Trophoblast cell (in vitro differentiated cells and primary cell): ENCODE data around the gene EXOSC10.
"Not testable (repeated sequence)": the region's sequence is repeated elsewhere in the genome, so short reads cannot be mapped to it uniquely, and the experiment has no call there.

Experiments used
- DNase-seq, 2 donors: peaks; one replicate each; pipeline ENCODE4 v3.0.0-alpha.2; 2016
- H2AFZ ChIP-seq: 2 replicates; pipeline ENCODE4 v1.6.1; 2013; ENCODE audit warnings: low read length, moderate library complexity, mild to moderate bottlenecking; ENCODE audit not compliant: insufficient read depth, poor library complexity
- H2AK5ac ChIP-seq: 2 replicates; pipeline ENCODE4 v1.6.1; 2013; ENCODE audit warnings: mild to moderate bottlenecking, low read length
- H2BK120ac ChIP-seq: 2 replicates; pipeline ENCODE4 v1.6.1; 2013; ENCODE audit warnings: low read length, mild to moderate bottlenecking, moderate library complexity; ENCODE audit not compliant: insufficient read depth, poor library complexity
- H2BK12ac ChIP-seq: 2 replicates; pipeline ENCODE4 v1.6.1; 2013; ENCODE audit warnings: mild to moderate bottlenecking, low read length, moderate library complexity
- H2BK5ac ChIP-seq: 2 replicates; pipeline ENCODE4 v1.6.1; 2013; ENCODE audit warnings: low read length, low read depth, moderate library complexity, mild to moderate bottlenecking; ENCODE audit not compliant: poor library complexity
- H3K14ac ChIP-seq: 2 replicates; pipeline ENCODE4 v1.6.1; 2013; ENCODE audit warnings: mild to moderate bottlenecking, low read length
- H3K18ac ChIP-seq: 2 replicates; pipeline ENCODE4 v1.6.1; 2013; ENCODE audit warnings: mild to moderate bottlenecking, low read length
- H3K23ac ChIP-seq: 2 replicates; pipeline ENCODE4 v1.6.1; 2013; ENCODE audit warnings: low read length
- H3K27ac ChIP-seq: 2 replicates; pipeline ENCODE4 v1.5.1; 2013; ENCODE audit warnings: low read depth, mild to moderate bottlenecking, inconsistent platforms, low read length, moderate library complexity
- H3K27me3 ChIP-seq: 2 replicates; pipeline ENCODE4 v1.6.1; 2013; ENCODE audit warnings: inconsistent platforms, mild to moderate bottlenecking, low read length, moderate library complexity; ENCODE audit not compliant: insufficient read depth
- H3K36me3 ChIP-seq, 2 experiments: 1 replicate in 1 of 2; 2 replicates in 1 of 2; pipeline ENCODE4 v1.6.1; 2013; ENCODE audit warnings: low read length in 2 of 2, mild to moderate bottlenecking in 2 of 2, moderate library complexity in 1 of 2; ENCODE audit not compliant: insufficient read depth in 2 of 2, control insufficient read depth in 1 of 2
- H3K4ac ChIP-seq: 2 replicates; pipeline ENCODE4 v1.6.1; 2013; ENCODE audit warnings: low read depth, mild to moderate bottlenecking, low read length, moderate library complexity
- H3K4me1 ChIP-seq, 2 experiments: 1 replicate in 1 of 2; 2 replicates in 1 of 2; pipeline ENCODE4 v1.6.1; 2013; ENCODE audit warnings: low read length in 2 of 2, mild to moderate bottlenecking in 2 of 2, moderate library complexity in 1 of 2; ENCODE audit not compliant: insufficient read depth in 2 of 2, control insufficient read depth in 1 of 2
- H3K4me2 ChIP-seq: 2 replicates; pipeline ENCODE4 v1.6.1; 2013; ENCODE audit warnings: inconsistent platforms, mild to moderate bottlenecking, low read length, moderate library complexity
- H3K4me3 ChIP-seq: 2 replicates; pipeline ENCODE4 v1.5.1; 2013; ENCODE audit warnings: mild to moderate bottlenecking, low read depth, low read length, inconsistent platforms
- H3K79me1 ChIP-seq: one replicate; pipeline ENCODE4 v1.6.1; 2013; ENCODE audit warnings: low read length
- H3K79me2 ChIP-seq: 2 replicates; pipeline ENCODE4 v1.6.1; 2013; ENCODE audit warnings: low read length, mild to moderate bottlenecking; ENCODE audit not compliant: control insufficient read depth, insufficient read depth, poor library complexity
- H3K9ac ChIP-seq: 2 replicates; pipeline ENCODE4 v1.6.1; 2013; ENCODE audit warnings: mild to moderate bottlenecking, low read length
- H3K9me3 ChIP-seq: 2 replicates; pipeline ENCODE4 v1.6.1; 2013; ENCODE audit warnings: low read depth, mild to moderate bottlenecking, control low read depth, inconsistent platforms, low read length; ENCODE audit not compliant: insufficient read depth
- H4K12ac ChIP-seq: 2 replicates; pipeline ENCODE4 v1.6.1; 2013; ENCODE audit warnings: low read depth, mild to moderate bottlenecking, low read length, moderate library complexity
- H4K8ac ChIP-seq: 2 replicates; pipeline ENCODE4 v1.6.1; 2013; ENCODE audit warnings: low read depth, mild to moderate bottlenecking, low read length, moderate library complexity
- H4K91ac ChIP-seq: one replicate; pipeline ENCODE4 v1.6.1; 2013; ENCODE audit warnings: low read depth, mild to moderate bottlenecking, low read length, moderate library complexity
- WGBS: extraction: QIAGEN DNeasy Blood & Tissue Kit; methylation state at CpG from one replicate; pipeline ENCODE4 v1.1.7; 2013; ENCODE audit warnings: missing lambda C conversion rate; ENCODE audit not compliant: insufficient read length, insufficient coverage; ENCODE audit errors: extremely low coverage; 5-methylcytosine and 5-hydroxymethylcytosine counted together

The EXOSC10 gene

DNA sequence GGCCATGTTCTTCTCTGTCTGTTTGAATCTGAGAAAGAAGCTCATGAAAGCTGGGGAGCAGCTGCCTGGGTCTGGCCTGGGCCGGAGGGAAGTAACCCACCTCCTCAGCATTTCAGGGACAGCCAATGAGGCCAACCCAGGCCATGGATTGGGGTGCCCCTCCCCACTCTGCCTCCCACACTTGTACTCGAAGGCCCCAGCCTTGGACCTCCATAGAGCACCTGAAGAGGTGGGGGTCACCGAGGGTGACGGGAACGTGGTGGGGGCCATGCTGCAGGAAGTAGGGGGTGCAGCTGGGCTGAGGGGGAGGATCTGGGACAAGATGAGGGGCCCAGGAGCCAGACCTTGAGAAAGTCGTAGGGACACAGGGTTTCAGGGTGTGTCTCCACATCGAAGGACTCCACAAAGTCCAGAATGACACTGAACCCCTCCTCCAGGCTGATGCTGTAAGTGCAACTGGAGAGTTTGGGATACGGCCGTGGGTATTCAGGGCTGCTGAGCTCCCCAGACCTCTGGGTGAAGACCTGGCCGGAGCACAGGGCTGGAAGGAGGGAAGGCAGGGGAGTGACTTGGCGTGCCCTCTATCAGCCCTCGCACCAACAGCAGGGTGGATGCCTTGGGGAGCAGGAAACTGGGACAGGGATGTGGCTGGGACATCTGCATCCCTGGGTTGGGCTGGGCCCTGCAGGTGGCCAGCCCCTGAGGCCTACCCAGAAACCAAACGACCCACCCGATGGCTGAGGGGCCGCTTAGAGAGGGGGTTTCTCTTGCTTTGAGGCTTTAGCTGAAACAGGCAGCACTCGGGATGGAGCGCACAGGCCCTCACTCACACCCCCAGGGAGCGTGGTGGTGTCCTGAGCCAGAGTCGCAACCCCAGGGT, 56.4 kb downstream of the EXOSC10 start:
- Histone ChIP-seq H3K9ac (no peak overlapping the region), H3K23ac (no peak overlapping the region), H4K8ac (no peak overlapping the region), H2BK120ac (no peak overlapping the region), H3K4me2 (no peak overlapping the region), H3K18ac (no peak overlapping the region), H3K4ac (no peak overlapping the region), H3K4me3 (no peak overlapping the region), H2BK12ac (no peak overlapping the region), H2AFZ (no peak overlapping the region), H3K4me1 (no peaks in the 10 kb centered on the region), H3K27me3 (no peaks in the 10 kb centered on the region), H3K36me3 (no peaks in the 10 kb centered on the region), H3K79me2 (no peaks in the 10 kb centered on the region), H3K79me1 (no peaks in the 10 kb centered on the region), H2BK5ac (no peak overlapping the region), H4K12ac (no peak overlapping the region), H2AK5ac (no peak overlapping the region), H3K14ac (no peak overlapping the region), H4K91ac (no peak overlapping the region), H3K27ac (no peak overlapping the region), H3K9me3 (peaks cover 3% of the 10 kb centered on the region)
- no peak for DNase-seq
- WGBS, result no CpG with 5 or more reads among the region's 19 CpGs

DNA sequence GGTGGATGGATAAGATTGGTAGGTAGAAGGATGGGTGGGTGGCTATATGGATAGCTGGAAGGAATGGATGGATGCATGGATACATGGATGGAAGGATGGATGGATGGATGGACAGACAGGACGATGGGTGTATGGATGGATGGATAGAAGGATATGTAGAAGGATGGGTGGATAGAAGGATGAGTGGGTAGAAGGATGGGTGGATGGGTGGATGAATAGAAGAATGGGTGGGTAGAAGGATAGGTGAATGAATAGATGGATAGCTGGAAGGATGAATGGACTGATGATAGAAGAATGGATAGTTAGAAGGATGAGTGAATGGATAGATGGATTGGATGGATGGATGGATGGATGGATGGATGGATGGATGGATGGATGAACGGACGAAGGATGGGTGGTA, 57.6 kb downstream of the EXOSC10 start:
- Histone ChIP-seq H3K36me3 (no peaks in the 10 kb centered on the region), H2BK120ac (no peak overlapping the region), H3K27me3 (no peaks in the 10 kb centered on the region), H2BK5ac (no peak overlapping the region), H2AFZ (no peak overlapping the region), H3K4me1 (no peaks in the 10 kb centered on the region), H3K9me3 (peaks cover 3% of the 10 kb centered on the region), H3K23ac (no peak overlapping the region), H3K18ac (no peak overlapping the region), H2AK5ac (no peak overlapping the region), H3K27ac (no peak overlapping the region), H3K14ac (no peak overlapping the region), H3K9ac (no peak overlapping the region), H4K91ac (no peak overlapping the region), H4K8ac (no peak overlapping the region), H3K4ac (no peak overlapping the region), H3K79me1 (no peaks in the 10 kb centered on the region), H2BK12ac (no peak overlapping the region), H3K79me2 (no peaks in the 10 kb centered on the region), H3K4me2 (no peak overlapping the region), H4K12ac (no peak overlapping the region), H3K4me3 (no peak overlapping the region)
- no peak for DNase-seq
- 100% methylated on average over 2 of the region's 3 CpGs for WGBS

DNA sequence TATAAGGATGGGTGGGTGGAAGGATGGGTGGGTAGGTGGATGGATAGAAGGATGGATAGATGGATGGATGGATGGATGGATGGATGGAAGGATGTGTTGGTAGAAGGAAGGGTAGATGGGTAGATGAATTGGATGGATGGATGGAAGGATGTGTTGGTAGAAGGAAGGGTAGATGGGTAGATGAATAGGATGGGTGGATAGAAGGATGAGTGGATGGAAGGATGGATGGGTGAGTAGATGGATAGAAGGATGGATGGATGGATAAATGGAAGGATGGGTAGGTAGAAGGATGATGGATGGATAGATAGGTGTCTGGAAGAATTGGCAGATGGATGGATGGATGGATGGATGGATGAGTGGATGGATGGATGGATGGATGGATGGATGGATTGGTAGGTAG, 58.6 kb downstream of the EXOSC10 start:
- no peak overlapping the region for H4K12ac ChIP-seq
- no peak overlapping the region for H3K4ac ChIP-seq
- H3K4me2 ChIP-seq, result no peak overlapping the region
- no peak overlapping the region for H4K91ac ChIP-seq
- H3K79me1 ChIP-seq, result no peaks in the 10 kb centered on the region
- H3K9ac ChIP-seq, result no peak overlapping the region
- H2BK5ac ChIP-seq, result no peak overlapping the region
- no peak overlapping the region for H3K4me3 ChIP-seq
- H2BK12ac ChIP-seq, result no peak overlapping the region
- no peak overlapping the region for H2AFZ ChIP-seq
- H4K8ac ChIP-seq, result no peak overlapping the region
- no peak overlapping the region for H3K18ac ChIP-seq
- no peak overlapping the region for H3K14ac ChIP-seq
- no peak for DNase-seq
- no peak overlapping the region for H2AK5ac ChIP-seq
- H2BK120ac ChIP-seq, result no peak overlapping the region
- H3K4me1 ChIP-seq, result no peaks in the 10 kb centered on the region
- no peak overlapping the region for H3K27ac ChIP-seq
- H3K9me3 ChIP-seq, result peaks cover 1% of the 10 kb centered on the region
- H3K27me3 ChIP-seq, result no peaks in the 10 kb centered on the region
- H3K79me2 ChIP-seq, result no peaks in the 10 kb centered on the region
- H3K23ac ChIP-seq, result no peak overlapping the region
- H3K36me3 ChIP-seq, result no peaks in the 10 kb centered on the region

DNA sequence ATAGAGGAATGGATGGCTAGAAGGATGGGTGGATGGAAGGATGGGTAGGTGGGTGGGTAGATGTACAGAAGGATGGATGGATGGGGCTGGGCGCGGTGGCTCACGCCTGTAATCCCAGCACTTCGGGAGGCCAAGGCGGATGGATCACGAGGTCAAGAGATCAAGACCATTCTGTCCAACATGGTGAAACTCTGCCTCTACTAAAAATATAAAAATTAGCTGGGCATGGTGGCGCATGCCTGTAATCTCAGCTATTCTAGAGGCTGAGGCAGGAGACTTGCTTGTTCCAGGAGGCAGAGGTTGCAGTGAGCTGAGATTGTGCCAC, 59.6 kb downstream of the EXOSC10 start:
- not testable (repeated sequence) for H3K79me1 ChIP-seq, H3K4me1 ChIP-seq, H3K79me2 ChIP-seq, H3K36me3 ChIP-seq, H2BK12ac ChIP-seq, H2AFZ ChIP-seq, H3K27me3 ChIP-seq, H3K18ac ChIP-seq, H4K12ac ChIP-seq, H4K91ac ChIP-seq, H3K4me3 ChIP-seq, H3K4me2 ChIP-seq, H3K23ac ChIP-seq, H3K9me3 ChIP-seq, H2BK5ac ChIP-seq, H3K14ac ChIP-seq, H3K27ac ChIP-seq, H3K9ac ChIP-seq, H2AK5ac ChIP-seq, DNase-seq, H3K4ac ChIP-seq, H2BK120ac ChIP-seq, H4K8ac ChIP-seq
- WGBS, result no CpG with 5 or more reads among the region's 7 CpGs
